Astrocyte (in vitro differentiated cells and primary cell): ENCODE results near the gene GGTLC1. TPM values are rescaled to one million over a fixed set of nuclear protein-coding genes. Genes with fewer than 3 reads are reported as not detected.

Experiments
- DNase-seq: peaks from one replicate; pipeline ENCODE4 v3.0.0-alpha.2; 2010; ENCODE audit warnings: low read depth
- FAIRE-seq: peaks from 2 replicates; lab custom pipeline; 2011; peaks lifted over from hg19 to GRCh38; lab: Jason Lieb, UNC
- H2AFZ ChIP-seq: 2 replicates; pipeline ENCODE4 v1.6.0; 2012; ENCODE audit warnings: low read depth, low read length, inconsistent platforms
- H3K27ac ChIP-seq: 2 replicates; pipeline ENCODE4 v1.5.1; 2011; ENCODE audit warnings: low read depth, low read length, inconsistent platforms
- H3K27me3 ChIP-seq: 2 replicates; pipeline ENCODE4 v1.6.0; 2011; ENCODE audit warnings: low read length, inconsistent platforms; ENCODE audit not compliant: insufficient read depth
- H3K36me3 ChIP-seq: 2 replicates; pipeline ENCODE4 v1.5.1; 2011; ENCODE audit warnings: low read length, inconsistent platforms; ENCODE audit not compliant: insufficient read depth
- H3K4me1 ChIP-seq: 2 replicates; pipeline ENCODE4 v1.5.1; 2011; ENCODE audit warnings: low read length, inconsistent platforms; ENCODE audit not compliant: insufficient read depth
- H3K4me2 ChIP-seq: 2 replicates; pipeline ENCODE4 v1.6.0; 2012; ENCODE audit warnings: low read length, inconsistent platforms
- H3K4me3 ChIP-seq: 2 replicates; pipeline ENCODE4 v1.5.1; 2011; ENCODE audit warnings: low read depth, mild to moderate bottlenecking, low read length, inconsistent platforms; ENCODE audit not compliant: insufficient read depth
- H3K79me2 ChIP-seq: 2 replicates; pipeline ENCODE4 v1.6.0; 2012; ENCODE audit warnings: mild to moderate bottlenecking, low read length, inconsistent platforms; ENCODE audit not compliant: insufficient read depth
- H3K9ac ChIP-seq: 2 replicates; pipeline ENCODE4 v1.6.0; 2012; ENCODE audit warnings: mild to moderate bottlenecking, low read length, inconsistent platforms
- H3K9me3 ChIP-seq: 2 replicates; pipeline ENCODE4 v1.5.1; 2012; ENCODE audit warnings: low read depth, mild to moderate bottlenecking, low read length, inconsistent platforms; ENCODE audit not compliant: insufficient read depth
- H4K20me1 ChIP-seq: 2 replicates; pipeline ENCODE4 v1.6.0; 2012; ENCODE audit warnings: low read length, inconsistent platforms; ENCODE audit not compliant: insufficient read depth
- H3K27ac Mint-ChIP-seq: one replicate; pipeline ENCODE4 v1.8.0; 2021; ENCODE audit warnings: mild to moderate bottlenecking, mixed read lengths; ENCODE audit not compliant: unreplicated experiment
- H3K27me3 Mint-ChIP-seq: one replicate; pipeline ENCODE4 v1.8.0; 2021; ENCODE audit warnings: low read depth, mixed read lengths; ENCODE audit not compliant: unreplicated experiment
- H3K36me3 Mint-ChIP-seq: one replicate; pipeline ENCODE4 v1.8.0; 2021; ENCODE audit warnings: low read depth, mixed read lengths; ENCODE audit not compliant: unreplicated experiment
- H3K4me1 Mint-ChIP-seq: one replicate; pipeline ENCODE4 v1.8.0; 2021; ENCODE audit warnings: low read depth, mixed read lengths; ENCODE audit not compliant: unreplicated experiment
- H3K4me3 Mint-ChIP-seq: one replicate; pipeline ENCODE4 v1.8.0; 2021; ENCODE audit warnings: mild to moderate bottlenecking, moderate library complexity, mixed read lengths; ENCODE audit not compliant: unreplicated experiment
- H3K9me3 Mint-ChIP-seq: one replicate; pipeline ENCODE4 v1.8.0; 2021; ENCODE audit warnings: mild to moderate bottlenecking, mixed read lengths; ENCODE audit not compliant: unreplicated experiment
- EZH2 ChIP-seq: IDR thresholded peaks from 2 replicates; pipeline ENCODE4 v1.6.1; 2012; ENCODE audit warnings: mild to moderate bottlenecking, low read length, inconsistent platforms; ENCODE audit not compliant: insufficient read depth
- total RNA-seq: library from RNA; stranded (reverse); gene quantifications from 2 replicates; pipeline ENCODE4 v1.2.1, GENCODE V29; 2021
- TF ChIP-seq, protein P1 (sequence below): IDR thresholded peaks from 2 replicates; pipeline ENCODE4 v1.5.1; 2011; ENCODE audit warnings: low read depth, mild to moderate bottlenecking, inconsistent platforms, low read length, moderate library complexity; ENCODE audit not compliant: insufficient read depth

Gene GGTLC1
- total RNA-seq, 1 donor from 2014 or later: not detected

GRCh38 chr20:24001712-24002405, 13.3 kb upstream of the GGTLC1 start:
- no peak overlapping the region for H3K27ac Mint-ChIP-seq
- H3K4me3 ChIP-seq: no peak overlapping the region
- H3K27ac ChIP-seq: no peak overlapping the region
- no peak overlapping the region for H3K4me3 Mint-ChIP-seq
- FAIRE-seq: no peak
- no peak overlapping the region for H3K4me2 ChIP-seq
- no peaks in the 10 kb centered on the region for H4K20me1 ChIP-seq
- no peak overlapping the region for H3K9ac ChIP-seq
- no peaks in the 10 kb centered on the region for H3K4me1 Mint-ChIP-seq
- TF ChIP-seq EZH2: no peak
- TF ChIP-seq, protein P1, sequence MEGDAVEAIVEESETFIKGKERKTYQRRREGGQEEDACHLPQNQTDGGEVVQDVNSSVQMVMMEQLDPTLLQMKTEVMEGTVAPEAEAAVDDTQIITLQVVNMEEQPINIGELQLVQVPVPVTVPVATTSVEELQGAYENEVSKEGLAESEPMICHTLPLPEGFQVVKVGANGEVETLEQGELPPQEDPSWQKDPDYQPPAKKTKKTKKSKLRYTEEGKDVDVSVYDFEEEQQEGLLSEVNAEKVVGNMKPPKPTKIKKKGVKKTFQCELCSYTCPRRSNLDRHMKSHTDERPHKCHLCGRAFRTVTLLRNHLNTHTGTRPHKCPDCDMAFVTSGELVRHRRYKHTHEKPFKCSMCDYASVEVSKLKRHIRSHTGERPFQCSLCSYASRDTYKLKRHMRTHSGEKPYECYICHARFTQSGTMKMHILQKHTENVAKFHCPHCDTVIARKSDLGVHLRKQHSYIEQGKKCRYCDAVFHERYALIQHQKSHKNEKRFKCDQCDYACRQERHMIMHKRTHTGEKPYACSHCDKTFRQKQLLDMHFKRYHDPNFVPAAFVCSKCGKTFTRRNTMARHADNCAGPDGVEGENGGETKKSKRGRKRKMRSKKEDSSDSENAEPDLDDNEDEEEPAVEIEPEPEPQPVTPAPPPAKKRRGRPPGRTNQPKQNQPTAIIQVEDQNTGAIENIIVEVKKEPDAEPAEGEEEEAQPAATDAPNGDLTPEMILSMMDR: no peak
- no peaks in the 10 kb centered on the region for H3K9me3 ChIP-seq
- H3K36me3 ChIP-seq: no peaks in the 10 kb centered on the region
- H2AFZ ChIP-seq: no peak overlapping the region
- no peaks in the 10 kb centered on the region for H3K4me1 ChIP-seq
- no peaks in the 10 kb centered on the region for H3K79me2 ChIP-seq
- no peaks in the 10 kb centered on the region for H3K36me3 Mint-ChIP-seq
- H3K9me3 Mint-ChIP-seq: no peaks in the 10 kb centered on the region
- no peak for DNase-seq
- peaks cover 45% of the 10 kb centered on the region for H3K27me3 Mint-ChIP-seq
- H3K27me3 ChIP-seq: no peaks in the 10 kb centered on the region

DNA sequence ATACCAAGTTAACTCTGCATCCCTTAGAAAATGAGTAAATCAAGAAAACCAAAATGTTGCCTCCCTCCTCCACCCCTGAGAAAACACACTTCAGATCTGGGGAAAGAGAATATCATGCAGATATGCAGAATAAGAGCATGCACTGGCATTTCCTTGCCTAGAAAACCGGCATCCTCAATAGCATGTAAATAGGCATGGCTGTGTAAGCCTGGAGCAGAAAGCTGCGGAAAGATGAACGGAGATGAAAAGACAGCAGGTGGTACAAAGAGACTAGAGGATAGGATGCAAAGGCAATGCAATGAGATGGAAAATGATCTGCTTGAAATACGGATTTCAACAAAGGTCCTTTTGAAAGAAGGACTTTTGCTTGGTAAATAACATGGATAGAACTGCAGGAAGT, 10.3 kb upstream of the GGTLC1 start:
- no peaks in the 10 kb centered on the region for H3K4me1 Mint-ChIP-seq
- no peaks in the 10 kb centered on the region for H3K4me1 ChIP-seq
- no peak overlapping the region for H3K4me3 Mint-ChIP-seq
- no peaks in the 10 kb centered on the region for H4K20me1 ChIP-seq
- DNase-seq (no peak), FAIRE-seq (no peak)
- no peaks in the 10 kb centered on the region for H3K79me2 ChIP-seq
- no peaks in the 10 kb centered on the region for H3K9me3 ChIP-seq
- H3K4me2 ChIP-seq: no peak overlapping the region
- no peak overlapping the region for H3K9ac ChIP-seq
- no peaks in the 10 kb centered on the region for H3K36me3 ChIP-seq
- no peaks in the 10 kb centered on the region for H3K9me3 Mint-ChIP-seq
- no peak overlapping the region for H2AFZ ChIP-seq
- no peak overlapping the region for H3K27ac ChIP-seq
- no peaks in the 10 kb centered on the region for H3K27me3 ChIP-seq
- no peak overlapping the region for H3K27ac Mint-ChIP-seq
- TF ChIP-seq, protein P1: no peak
- TF ChIP-seq EZH2: no peak
- no peak overlapping the region for H3K4me3 ChIP-seq
- peaks cover 25% of the 10 kb centered on the region for H3K27me3 Mint-ChIP-seq
- no peaks in the 10 kb centered on the region for H3K36me3 Mint-ChIP-seq

- Mint-ChIP-seq H3K4me3 (no peak overlapping the region), H3K27ac (no peak overlapping the region), H3K27me3 (peaks cover 22% of the 10 kb centered on the region), H3K9me3 (no peaks in the 10 kb centered on the region), H3K36me3 (no peaks in the 10 kb centered on the region), H3K4me1 (no peaks in the 10 kb centered on the region)
- no peaks in the 10 kb centered on the region for H3K9me3 ChIP-seq
- H3K4me2 ChIP-seq: no peak overlapping the region
- no peak for DNase-seq
- no peaks in the 10 kb centered on the region for H3K79me2 ChIP-seq
- H3K4me1 ChIP-seq: no peaks in the 10 kb centered on the region
- no peaks in the 10 kb centered on the region for H3K27me3 ChIP-seq
- TF ChIP-seq, protein P1: no peak
- H3K9ac ChIP-seq: no peak overlapping the region
- H3K4me3 ChIP-seq: no peak overlapping the region
- H4K20me1 ChIP-seq: no peaks in the 10 kb centered on the region
- H3K27ac ChIP-seq: no peak overlapping the region
- no peaks in the 10 kb centered on the region for H3K36me3 ChIP-seq
- H2AFZ ChIP-seq: no peak overlapping the region
- FAIRE-seq: no peak
Observed at GRCh38 chr20:23998392-23998791, 9.8 kb upstream of the GGTLC1 start.
